Epithelial cell of esophagus (primary cell): ENCODE measurements around the gene SLC38A5.

Experiments used
- DNase-seq: peaks from one replicate; pipeline ENCODE4 v3.0.0; 2010; ENCODE audit warnings: low read depth
- H3K4me3 ChIP-seq: 2 replicates; pipeline ENCODE4 v1.5.1; 2011; ENCODE audit warnings: mild to moderate bottlenecking, low read length, control low read depth
- CTCF ChIP-seq: IDR thresholded peaks from 2 replicates; pipeline ENCODE4 v1.5.1; 2011; ENCODE audit warnings: low read depth, mild to moderate bottlenecking, low read length, control low read depth, inconsistent platforms; ENCODE audit not compliant: insufficient read depth; ENCODE audit errors: missing control alignments

SLC38A5 gene

GRCh38 chrX:48475296-48475695, 5.2 kb upstream of the SLC38A5 start:
- peak overlapping the region; percentile 78 for H3K4me3 ChIP-seq
- TF ChIP-seq CTCF: no peak
- DNase-seq: no peak

- no peak for TF ChIP-seq CTCF
- DNase-seq: no peak
- no peak overlapping the region for H3K4me3 ChIP-seq
Measured at GRCh38 chrX:48474581-48474980, 4.5 kb upstream of the SLC38A5 start.

- H3K4me3 ChIP-seq: no peak overlapping the region
- peak; percentile 43 for TF ChIP-seq CTCF
- peak; percentile 42 for DNase-seq
Measured at GRCh38 chrX:48474127-48474526, 4.1 kb upstream of the SLC38A5 start.

GRCh38 chrX:48473704-48473990, 3.6 kb upstream of the SLC38A5 start:
- DNase-seq: no peak
- TF ChIP-seq CTCF: no peak

GRCh38 chrX:48472851-48473703, 3.0 kb upstream of the SLC38A5 start:
- H3K4me3 ChIP-seq: no peak overlapping the region
- no peak for TF ChIP-seq CTCF
- no peak for DNase-seq

More at GRCh38 chrX:48473704-48473990, 3.6 kb upstream of the SLC38A5 start:
- H3K4me3 ChIP-seq: no peak overlapping the region

GRCh38 chrX:48472225-48472624, 2.2 kb upstream of the SLC38A5 start:
- no peak overlapping the region for H3K4me3 ChIP-seq
- no peak for DNase-seq
- no peak for TF ChIP-seq CTCF

GRCh38 chrX:48471504-48471903, 1.4 kb upstream of the SLC38A5 start:
- TF ChIP-seq CTCF: no peak
- no peak overlapping the region for H3K4me3 ChIP-seq
- peak; percentile 72 for DNase-seq
